Fibroblast of pulmonary artery (primary cell): ENCODE data around the gene FXYD7.

ENCODE experiments used
- DNase-seq: peaks from one replicate; pipeline ENCODE4 v3.0.0-alpha.2; 2010; ENCODE audit warnings: low read depth
- H3K4me3 ChIP-seq: replicated peaks from 2 replicates; pipeline ENCODE4 v1.5.1; 2011; ENCODE audit warnings: low read depth, mild to moderate bottlenecking, control low read depth, low read length, moderate library complexity
- TF ChIP-seq, protein P1 (sequence below): IDR thresholded peaks from 2 replicates; pipeline ENCODE4 v1.5.1; 2011; ENCODE audit warnings: mild to moderate bottlenecking, control low read depth, low read length, inconsistent platforms; ENCODE audit errors: missing control alignments

FXYD7 gene

DNA sequence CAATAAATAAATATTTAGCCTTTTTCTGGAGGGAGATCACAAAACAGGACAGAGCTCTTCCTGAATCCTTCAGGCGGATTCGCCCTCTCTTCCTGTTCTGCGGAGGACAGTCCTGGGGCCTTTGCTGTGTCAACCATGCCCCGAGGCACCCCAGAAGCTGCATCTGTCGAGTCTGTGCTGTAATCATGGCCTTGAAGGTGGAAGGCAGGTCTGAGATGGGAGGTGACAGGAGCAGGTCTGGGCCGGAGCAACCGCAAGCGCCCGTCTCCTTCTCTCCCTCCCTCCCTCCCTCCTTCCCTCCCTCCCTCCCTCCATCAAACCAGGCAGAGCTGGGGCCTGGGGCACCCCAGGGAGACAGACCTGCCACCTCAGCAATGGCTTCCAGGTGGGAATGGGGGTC is 32.1 kb upstream of the FXYD7 start:
- TF ChIP-seq, protein P1, sequence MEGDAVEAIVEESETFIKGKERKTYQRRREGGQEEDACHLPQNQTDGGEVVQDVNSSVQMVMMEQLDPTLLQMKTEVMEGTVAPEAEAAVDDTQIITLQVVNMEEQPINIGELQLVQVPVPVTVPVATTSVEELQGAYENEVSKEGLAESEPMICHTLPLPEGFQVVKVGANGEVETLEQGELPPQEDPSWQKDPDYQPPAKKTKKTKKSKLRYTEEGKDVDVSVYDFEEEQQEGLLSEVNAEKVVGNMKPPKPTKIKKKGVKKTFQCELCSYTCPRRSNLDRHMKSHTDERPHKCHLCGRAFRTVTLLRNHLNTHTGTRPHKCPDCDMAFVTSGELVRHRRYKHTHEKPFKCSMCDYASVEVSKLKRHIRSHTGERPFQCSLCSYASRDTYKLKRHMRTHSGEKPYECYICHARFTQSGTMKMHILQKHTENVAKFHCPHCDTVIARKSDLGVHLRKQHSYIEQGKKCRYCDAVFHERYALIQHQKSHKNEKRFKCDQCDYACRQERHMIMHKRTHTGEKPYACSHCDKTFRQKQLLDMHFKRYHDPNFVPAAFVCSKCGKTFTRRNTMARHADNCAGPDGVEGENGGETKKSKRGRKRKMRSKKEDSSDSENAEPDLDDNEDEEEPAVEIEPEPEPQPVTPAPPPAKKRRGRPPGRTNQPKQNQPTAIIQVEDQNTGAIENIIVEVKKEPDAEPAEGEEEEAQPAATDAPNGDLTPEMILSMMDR = no peak
- no peak for DNase-seq
- H3K4me3 ChIP-seq = no peak overlapping the region

DNA sequence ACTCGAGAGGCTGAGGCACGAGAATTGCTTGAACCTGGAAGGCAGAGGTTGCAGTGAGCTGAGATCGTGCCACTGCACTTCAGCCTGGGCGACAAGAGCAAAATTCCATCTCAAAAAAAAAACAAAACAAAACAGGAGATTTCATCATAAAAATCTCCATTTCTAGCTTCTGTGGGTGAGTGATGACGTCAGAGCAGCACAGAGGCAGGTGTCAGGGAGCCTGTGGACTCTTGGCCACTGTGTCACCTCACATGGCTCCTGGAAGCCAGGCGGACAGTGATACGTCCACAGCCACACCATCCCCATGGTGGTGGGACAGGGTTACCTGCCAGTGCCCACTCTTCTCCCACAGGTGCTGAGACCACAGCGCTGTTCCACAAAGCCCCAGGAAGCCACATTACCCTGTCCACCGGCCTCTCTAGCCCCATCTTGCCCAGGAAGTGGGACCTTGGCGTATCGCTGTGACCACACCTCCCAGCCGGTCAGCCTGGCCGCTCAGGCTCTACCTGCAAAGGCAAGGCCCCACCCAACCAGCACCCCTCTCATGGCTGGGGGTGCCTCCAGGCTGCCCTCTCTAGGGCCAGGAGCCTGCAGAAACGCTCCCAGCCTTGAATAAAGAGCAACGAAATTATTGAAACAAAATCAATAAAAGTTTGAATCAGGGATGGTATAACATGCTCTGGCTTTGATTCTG is 29.9 kb upstream of the FXYD7 start:
- no peak for DNase-seq
- TF ChIP-seq, protein P1 = no peak
- no peak overlapping the region for H3K4me3 ChIP-seq

DNA sequence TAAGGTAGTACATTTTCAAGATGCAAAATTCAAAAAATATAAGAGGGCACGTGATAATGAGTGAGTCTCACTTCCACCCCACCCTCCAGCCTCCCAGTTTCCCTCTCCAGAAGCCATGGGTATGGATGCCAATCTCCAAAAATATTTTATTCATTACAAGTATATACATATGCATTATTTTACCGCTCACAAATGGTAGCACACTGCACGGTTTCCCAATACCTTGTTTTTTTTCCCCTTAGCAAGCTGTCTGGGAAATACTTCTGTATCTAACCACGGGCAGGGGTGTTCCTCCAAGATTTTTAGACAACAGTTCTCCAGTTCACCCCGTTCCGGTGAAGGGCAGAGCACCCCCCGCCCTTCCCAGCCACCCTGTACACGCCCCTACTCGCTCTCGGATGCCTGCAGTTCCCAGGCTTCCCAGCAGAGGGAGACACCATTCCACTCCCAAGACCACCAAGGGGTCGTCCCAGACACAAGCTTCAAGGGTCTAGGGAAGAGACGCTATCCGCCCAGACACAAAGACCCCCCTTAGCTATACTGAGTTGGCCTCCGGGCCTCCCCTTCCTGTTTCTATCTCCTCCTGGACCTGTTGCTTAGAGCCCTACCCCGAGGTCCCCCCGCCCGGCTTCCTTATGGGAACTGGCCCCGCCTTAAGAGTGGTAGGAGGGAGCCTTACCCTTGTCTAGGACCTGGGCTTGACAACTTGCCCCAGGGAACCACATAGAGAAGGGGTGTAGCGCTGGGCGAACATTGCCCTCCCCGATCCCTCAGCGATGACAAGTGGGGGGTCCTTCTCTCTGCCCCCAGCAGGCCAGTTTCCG is 28.5 kb upstream of the FXYD7 start:
- TF ChIP-seq, protein P1 = peak; percentile 98
- peak; percentile 57 for DNase-seq
- H3K4me3 ChIP-seq = no peak overlapping the region

- no peak within 1 kb of the TSS for H3K4me3 ChIP-seq
- no peak for DNase-seq
- TF ChIP-seq, protein P1 = no peak
These were observed 27.7 kb upstream of the FXYD7 start, which contains the start of gene FXYD3 for GRCh38 chr19:35115177-35115951. Gene FXYD3, plus strand, starts transcription at chr19:35115823. Its CDS starts 3,554 bp downstream, at chr19:35119377.

DNA sequence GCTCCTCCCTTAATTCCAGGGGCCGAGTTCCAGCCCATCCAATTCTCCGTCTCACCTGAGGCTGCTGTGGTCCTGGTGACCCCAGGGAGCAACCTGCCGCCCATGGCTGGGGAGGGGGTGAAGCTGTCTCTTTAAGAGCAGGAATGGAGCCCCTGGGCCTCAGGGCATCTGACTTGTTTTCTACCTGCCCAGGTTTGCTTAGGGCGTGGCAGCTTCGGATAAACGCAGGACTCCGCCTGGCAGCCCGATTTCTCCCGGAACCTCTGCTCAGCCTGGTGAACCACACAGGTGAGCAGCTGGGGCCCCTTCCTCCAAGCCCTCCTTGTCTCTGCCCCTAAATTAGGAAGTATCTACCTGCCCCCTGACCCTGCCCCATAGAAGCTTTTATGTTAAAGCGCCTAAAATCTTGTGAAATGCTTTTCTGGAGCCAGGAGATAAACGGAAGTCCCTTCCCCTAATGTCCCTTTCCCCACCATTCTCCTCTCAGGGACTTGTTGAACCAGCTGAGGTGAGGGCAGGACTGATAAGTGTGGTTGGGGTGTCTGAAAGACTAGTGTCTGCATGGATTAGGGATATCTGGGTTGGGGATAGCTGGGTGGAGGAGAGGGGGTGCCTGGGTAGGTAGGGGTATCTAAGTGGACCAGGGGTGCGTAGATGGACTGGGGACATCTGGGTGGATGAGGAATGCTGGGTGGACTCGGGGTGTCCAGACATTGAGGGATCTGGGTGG is 26.8 kb upstream of the FXYD7 start:
- TF ChIP-seq, protein P1 = no peak
- DNase-seq = no peak
- no peak overlapping the region for H3K4me3 ChIP-seq

DNA sequence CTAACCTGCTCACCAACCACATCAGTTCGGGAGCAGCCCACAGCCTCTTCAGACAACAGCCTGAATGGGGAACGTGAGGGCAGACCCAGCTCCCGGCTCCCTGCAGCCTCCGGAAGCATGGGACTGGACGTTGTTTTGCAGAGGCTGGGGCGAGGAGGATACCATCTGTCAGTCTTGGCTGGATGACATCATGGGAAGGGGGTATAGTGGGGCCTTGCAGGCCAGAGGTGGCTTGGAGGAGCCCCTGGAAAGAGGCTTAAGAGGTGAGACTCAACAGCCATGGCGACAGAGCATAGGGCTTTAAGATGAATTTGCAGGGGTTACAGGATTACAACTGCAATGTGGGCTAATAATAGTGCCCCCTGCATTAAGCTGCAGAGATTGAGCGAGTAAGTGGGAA is 25.9 kb upstream of the FXYD7 start:
- H3K4me3 ChIP-seq = no peak overlapping the region
- no peak for DNase-seq
- TF ChIP-seq, protein P1 = no peak
